Adrenal gland (tissue), 12 donors: Measurements from ENCODE around the gene ZNF595. TPM values are rescaled to one million over a fixed set of nuclear protein-coding genes. Genes with fewer than 3 reads are reported as not detected.
"Not testable (repeated sequence)": the region's sequence is repeated elsewhere in the genome, so short reads cannot be mapped to it uniquely, and the experiment has no call there.

Experiments used
- DNase-seq, 7 donors: peaks; one replicate each; pipeline ENCODE4 v3.0.0-alpha.2; 2019 to 2020
- H3K27ac ChIP-seq, 5 donors: fragments of 200-600 bp; sonication (generic) in 4 of 5; 1 replicate in 3 of 5; 2 replicates in 2 of 5; pipeline versions ENCODE4 v1.5.1 to v1.8.0; 2016 to 2020; ENCODE audit warnings: mild to moderate bottlenecking in 1 of 5
- H3K27me3 ChIP-seq: fragments of 200-600 bp; 2 replicates; pipeline ENCODE4 v1.8.0; 2021
- H3K36me3 ChIP-seq, 2 donors: fragments of 200-600 bp; replicated peaks in 1 of 2; 1 replicate in 1 of 2; 2 replicates in 1 of 2; pipeline versions ENCODE4 v1.5.1 to v1.8.0; 2018 to 2022
- H3K4me1 ChIP-seq, 2 donors: fragments of 200-600 bp; replicated peaks in 1 of 2; 1 replicate in 1 of 2; 2 replicates in 1 of 2; pipeline versions ENCODE4 v1.5.1 to v1.8.0; 2018 to 2021
- H3K4me3 ChIP-seq, 4 donors: fragments of 200-600 bp; sonication (generic) in 3 of 4; one replicate each; pipeline ENCODE4 v1.5.1; 2016 to 2018
- H3K9me3 ChIP-seq, 3 donors: fragments of 200-600 bp; sonication (generic) in 1 of 3; replicated peaks in 1 of 3; 1 replicate in 2 of 3; 2 replicates in 1 of 3; pipeline versions ENCODE4 v1.5.1 to v1.8.0; 2016 to 2021
- CTCF ChIP-seq, 6 experiments: fragments of 450-650 bp in 4 of 6; fragments of 200-600 bp in 2 of 6; sonication (generic) in 1 of 6; IDR thresholded peaks; 1 replicate in 5 of 6; 2 replicates in 1 of 6; pipeline versions ENCODE4 v1.5.1 to v1.8.0; 2016 to 2021; ENCODE audit warnings: antibody characterized with exemption in 6 of 6, mild to moderate bottlenecking in 2 of 6, moderate library complexity in 1 of 6
- POLR2A ChIP-seq, 2 donors: fragments of 450-650 bp; IDR thresholded peaks; one replicate each; pipeline ENCODE4 v1.6.1; 2017; ENCODE audit warnings: antibody characterized with exemption in 2 of 2, mild to moderate bottlenecking in 2 of 2, moderate library complexity in 1 of 2
- WGBS, 4 donors: extraction: QIAGEN DNeasy Blood & Tissue Kit in 2 of 4; methylation state at CpG; one replicate each; pipeline versions ENCODE4 v1.1.5 to v1.1.7; 2013 to 2017; 5-methylcytosine and 5-hydroxymethylcytosine counted together
- intact Hi-C, 2 donors: fragments of 100-400 bp; cut with DNase I; formaldehyde crosslinking; loops; one replicate each; pipeline versions ENCODE4 v1.14.1 to v1.15.0; 2022 to 2023
- polyA plus RNA-seq, 3 donors: library from polyadenylated mRNA; stranded (reverse); fragments of 200-250 nt in 2 of 3; fragments of 350-450 nt in 1 of 3; fragmentation: Illumina TruSeq in 1 of 3; extraction: RNeasy Lipid Tissue Mini Kit (QIAGEN cat#74804) in 1 of 3; gene quantifications; one replicate each; pipeline ENCODE4 v1.2.3, GENCODE V29; 2013 to 2014
- total RNA-seq, 9 donors: library from RNA; depleted of rRNA in 4 of 9; stranded (reverse); fragments of >200 nt in 4 of 9; fragments of 120-200 nt in 1 of 9; fragmentation: NEBNext Ultra II Directional in 1 of 9; extraction: Animal tissue kit (Norgen Biotek cat#: 25700) in 1 of 9; gene quantifications; one replicate each; pipeline versions ENCODE4 v1.1.0 to v1.2.4, GENCODE V29; 2013 to 2023
- donor health status: healthy with polysubstance abuse.
- donor health status: Bipolar disorder and iron deficiency.
- donor health status: DM: yes; HTN: yes; CAD: no.
- donor health status: DM: no; HTN: no; CAD: no.
- donor health status: DM: no; HTN: no; CAD: no.
- donor health status: DM: yes; HTN: yes; CAD: no.

ZNF595 gene
- total and polyA plus RNA-seq, 12 donors: 5.5 to 50.0 (median 13.8) TPM

- Histone ChIP-seq H3K4me3 (no peak overlapping the region), H3K9me3 (peaks cover 0 to 50% (median 9%) of the 10 kb centered on the region in 3 donors), H3K27ac (no peak overlapping the region), H3K36me3 (no peaks in the 10 kb centered on the region), H3K27me3 (no peaks in the 10 kb centered on the region), H3K4me1 (no peaks in the 10 kb centered on the region)
- DNase-seq: no peak
- whole genome bisulfite sequencing, 4 donors: 93 to 100% (median 97%) methylated on average over 1 of the region's 1 CpG
- intact Hi-C loops: no loop called here
- no peak for TF ChIP-seq POLR2A (IDR thresholded peaks at IDR 0.05)
- no peak for TF ChIP-seq CTCF (IDR thresholded peaks at IDR 0.05)
These were observed 18.7 kb downstream of the ZNF595 start for GRCh38 chr4:71830-72229.

GRCh38 chr4:85951-86350 lies 32.8 kb downstream of the ZNF595 start:
- peaks cover 0 to 9% of the 10 kb centered on the region in 2 donors for H3K36me3 ChIP-seq

GRCh38 chr4:86559-87324 lies 33.6 kb downstream of the ZNF595 start:
- H3K9me3 ChIP-seq: peaks cover 1 to 91% (median 59%) of the 10 kb centered on the region in 3 donors
- peak overlapping the region in 1 of 4 donors; percentile 27 for H3K4me3 ChIP-seq

More at GRCh38 chr4:85951-86350, 32.8 kb downstream of the ZNF595 start:
- H3K27me3 ChIP-seq: no peaks in the 10 kb centered on the region
- H3K9me3 ChIP-seq: peaks cover 4 to 91% (median 59%) of the 10 kb centered on the region in 3 donors
- intact Hi-C loops: no loop called here
- no peak for DNase-seq
- no peaks in the 10 kb centered on the region for H3K4me1 ChIP-seq
- no peak overlapping the region for H3K27ac ChIP-seq
- TF ChIP-seq CTCF (IDR thresholded peaks at IDR 0.05): no peak
- TF ChIP-seq POLR2A (IDR thresholded peaks at IDR 0.05): no peak
- WGBS, 4 donors: 92 to 99% (median 97%) methylated on average over 3 of the region's 3 CpGs
- peak overlapping the region in 1 of 4 donors; percentile 27 for H3K4me3 ChIP-seq

GRCh38 chr4:98386-98785 lies 45.3 kb downstream of the ZNF595 start:
- no peaks in the 10 kb centered on the region for H3K36me3 ChIP-seq
- no peak overlapping the region for H3K4me3 ChIP-seq
- H3K27ac ChIP-seq: no peak overlapping the region
- intact Hi-C loops: no loop called here
- 87 to 100% (median 93%) methylated on average over 1 of the region's 1 CpG for WGBS, 4 donors
- no peaks in the 10 kb centered on the region for H3K4me1 ChIP-seq
- TF ChIP-seq POLR2A (IDR thresholded peaks at IDR 0.05) (no peak), CTCF (IDR thresholded peaks at IDR 0.05) (no peak)
- no peak for DNase-seq
- H3K9me3 ChIP-seq: peaks cover 0 to 83% (median 6%) of the 10 kb centered on the region in 3 donors
- H3K27me3 ChIP-seq: no peaks in the 10 kb centered on the region

More at GRCh38 chr4:86559-87324, 33.6 kb downstream of the ZNF595 start:
- DNase-seq, H3K36me3 ChIP-seq, intact Hi-C loops, H3K27ac ChIP-seq, H3K27me3 ChIP-seq, H3K4me1 ChIP-seq: not testable (repeated sequence)
- 89 to 99% (median 95%) methylated on average over 7 of the region's 7 CpGs for WGBS, 4 donors

GRCh38 chr4:99863-100262 lies 46.7 kb downstream of the ZNF595 start:
- no peak for DNase-seq
- no peak overlapping the region for H3K27ac ChIP-seq
- TF ChIP-seq CTCF (IDR thresholded peaks at IDR 0.05): no peak
- no peak for TF ChIP-seq POLR2A (IDR thresholded peaks at IDR 0.05)
- H3K4me3 ChIP-seq: no peak overlapping the region
- H3K36me3 ChIP-seq: no peaks in the 10 kb centered on the region
- intact Hi-C loops: no loop called here
- WGBS, 4 donors: 87 to 92% (median 88%) methylated on average over 5 of the region's 5 CpGs
- peaks cover 0 to 72% (median 4%) of the 10 kb centered on the region in 3 donors for H3K9me3 ChIP-seq
- H3K27me3 ChIP-seq: no peaks in the 10 kb centered on the region
- H3K4me1 ChIP-seq: no peaks in the 10 kb centered on the region
